ENCODE measurements around the gene MAP2K1.

MAP2K1 gene

GRCh38 chr15:66364944-66365528, 21.7 kb upstream of the MAP2K1 start:
- Histone ChIP-seq H3K27ac (ENCODE audit: low read length, poor library complexity, severe bottlenecking) (no peak overlapping the region), H3K4ac (ENCODE audit: low read depth in 1 of 2, low read length in 2 of 2) (no peak overlapping the region), H2BK5ac (ENCODE audit: low read depth, low read length, poor library complexity, severe bottlenecking) (no peak overlapping the region), H3K36me3 (ENCODE audit: control insufficient read depth in 1 of 2, insufficient read depth in 2 of 2, low read depth in 1 of 2, low read length in 2 of 2) (no peaks in the 10 kb centered on the region), H2BK12ac (ENCODE audit: low read length in 2 of 2) (no peak overlapping the region), H3K4me1 (ENCODE audit: control insufficient read depth, insufficient read depth, low read depth, low read length) (no peaks in the 10 kb centered on the region), H3K9me3 (ENCODE audit: control insufficient read depth, low read length) (no peaks in the 10 kb centered on the region), H2AFZ (ENCODE audit: low read depth, low read length) (no peak overlapping the region), H2AK5ac (ENCODE audit: low read length, severe bottlenecking) (no peak overlapping the region), H3K4me2 (ENCODE audit: low read length, poor library complexity, severe bottlenecking) (no peak overlapping the region), H3K23ac (ENCODE audit: low read length in 2 of 2) (no peak overlapping the region), H2BK15ac (ENCODE audit: low read depth, poor library complexity, severe bottlenecking) (no peak overlapping the region), H3K14ac (ENCODE audit: low read length in 2 of 2) (no peak overlapping the region), H3K18ac (ENCODE audit: low read depth in 1 of 2, low read length in 2 of 2) (no peak overlapping the region), H3K79me1 (replicated peaks; ENCODE audit: low read length, poor library complexity, severe bottlenecking) (no peaks in the 10 kb centered on the region), H3K9ac (ENCODE audit: low read length) (no peak overlapping the region), H3K4me3 (ENCODE audit: insufficient read depth in 1 of 2, low read depth in 1 of 2, low read length in 2 of 2) (no peak overlapping the region), H4K8ac (ENCODE audit: low read length) (no peak overlapping the region), H4K91ac (ENCODE audit: low read length) (no peak overlapping the region), H2BK120ac (ENCODE audit: low read depth, low read length) (no peak overlapping the region), H3K27me3 (ENCODE audit: control insufficient read depth in 1 of 2, insufficient read depth in 1 of 2, low read length in 2 of 2) (no peaks in the 10 kb centered on the region)
- WGBS: 77% methylated on average over 2 of the region's 3 CpGs
- DNase-seq: no peak

GRCh38 chr15:66369773-66370651, 16.7 kb upstream of the MAP2K1 start:
- peak overlapping the region; percentile 76 for H3K9ac ChIP-seq (ENCODE audit: low read length)
- no peak overlapping the region for H2BK5ac ChIP-seq (ENCODE audit: low read depth, low read length, poor library complexity, severe bottlenecking)
- H3K4me3 ChIP-seq (ENCODE audit: insufficient read depth in 1 of 2, low read depth in 1 of 2, low read length in 2 of 2): peak overlapping the region in 1 of 2 experiments; percentile 67
- no peaks in the 10 kb centered on the region for H3K36me3 ChIP-seq (ENCODE audit: control insufficient read depth in 1 of 2, insufficient read depth in 2 of 2, low read depth in 1 of 2, low read length in 2 of 2)
- H2BK15ac ChIP-seq (ENCODE audit: low read depth, poor library complexity, severe bottlenecking): no peak overlapping the region
- no peaks in the 10 kb centered on the region for H3K27me3 ChIP-seq (ENCODE audit: control insufficient read depth in 1 of 2, insufficient read depth in 1 of 2, low read length in 2 of 2)
- H3K9me3 ChIP-seq (ENCODE audit: control insufficient read depth, low read length): peaks cover 8% of the 10 kb centered on the region
- H3K79me1 ChIP-seq (replicated peaks; ENCODE audit: low read length, poor library complexity, severe bottlenecking): no peaks in the 10 kb centered on the region
- no peaks in the 10 kb centered on the region for H3K4me1 ChIP-seq (ENCODE audit: control insufficient read depth, insufficient read depth, low read depth, low read length)
- peak; percentile 17 for DNase-seq
- no peak overlapping the region for H3K23ac ChIP-seq (ENCODE audit: low read length in 2 of 2)
- H2AFZ ChIP-seq (ENCODE audit: low read depth, low read length): no peak overlapping the region
- H4K8ac ChIP-seq (ENCODE audit: low read length): peak overlapping the region; percentile 12
- no peak overlapping the region for H3K27ac ChIP-seq (ENCODE audit: low read length, poor library complexity, severe bottlenecking)
- H4K91ac ChIP-seq (ENCODE audit: low read length): no peak overlapping the region
- H3K4me2 ChIP-seq (ENCODE audit: low read length, poor library complexity, severe bottlenecking): no peak overlapping the region
- no peak overlapping the region for H3K18ac ChIP-seq (ENCODE audit: low read depth in 1 of 2, low read length in 2 of 2)
- H2BK12ac ChIP-seq (ENCODE audit: low read length in 2 of 2): no peak overlapping the region
- no peak overlapping the region for H2BK120ac ChIP-seq (ENCODE audit: low read depth, low read length)
- H3K14ac ChIP-seq (ENCODE audit: low read length in 2 of 2): no peak overlapping the region
- H2AK5ac ChIP-seq (ENCODE audit: low read length, severe bottlenecking): no peak overlapping the region
- WGBS: 57% methylated on average over 9 of the region's 12 CpGs
- no peak overlapping the region for H3K4ac ChIP-seq (ENCODE audit: low read depth in 1 of 2, low read length in 2 of 2)

GRCh38 chr15:66374179-66374578, 12.5 kb upstream of the MAP2K1 start:
- no peak overlapping the region for H3K9ac ChIP-seq (ENCODE audit: low read length)
- no peak overlapping the region for H2AK5ac ChIP-seq (ENCODE audit: low read length, severe bottlenecking)
- no peak overlapping the region for H2BK5ac ChIP-seq (ENCODE audit: low read depth, low read length, poor library complexity, severe bottlenecking)
- no peaks in the 10 kb centered on the region for H3K79me1 ChIP-seq (replicated peaks; ENCODE audit: low read length, poor library complexity, severe bottlenecking)
- H2AFZ ChIP-seq (ENCODE audit: low read depth, low read length): no peak overlapping the region
- H4K8ac ChIP-seq (ENCODE audit: low read length): no peak overlapping the region
- 95% methylated on average over 3 of the region's 4 CpGs for WGBS
- no peak overlapping the region for H2BK12ac ChIP-seq (ENCODE audit: low read length in 2 of 2)
- no peak overlapping the region for H3K4me3 ChIP-seq (ENCODE audit: insufficient read depth in 1 of 2, low read depth in 1 of 2, low read length in 2 of 2)
- no peak overlapping the region for H2BK15ac ChIP-seq (ENCODE audit: low read depth, poor library complexity, severe bottlenecking)
- no peak overlapping the region for H3K14ac ChIP-seq (ENCODE audit: low read length in 2 of 2)
- no peak for DNase-seq
- H3K4ac ChIP-seq (ENCODE audit: low read depth in 1 of 2, low read length in 2 of 2): no peak overlapping the region
- H4K91ac ChIP-seq (ENCODE audit: low read length): no peak overlapping the region
- H3K9me3 ChIP-seq (ENCODE audit: control insufficient read depth, low read length): peaks cover 8% of the 10 kb centered on the region
- H3K36me3 ChIP-seq (ENCODE audit: control insufficient read depth in 1 of 2, insufficient read depth in 2 of 2, low read depth in 1 of 2, low read length in 2 of 2): no peaks in the 10 kb centered on the region
- no peak overlapping the region for H2BK120ac ChIP-seq (ENCODE audit: low read depth, low read length)
- no peak overlapping the region for H3K18ac ChIP-seq (ENCODE audit: low read depth in 1 of 2, low read length in 2 of 2)
- H3K27me3 ChIP-seq (ENCODE audit: control insufficient read depth in 1 of 2, insufficient read depth in 1 of 2, low read length in 2 of 2): no peaks in the 10 kb centered on the region
- no peak overlapping the region for H3K4me2 ChIP-seq (ENCODE audit: low read length, poor library complexity, severe bottlenecking)
- no peaks in the 10 kb centered on the region for H3K4me1 ChIP-seq (ENCODE audit: control insufficient read depth, insufficient read depth, low read depth, low read length)
- no peak overlapping the region for H3K27ac ChIP-seq (ENCODE audit: low read length, poor library complexity, severe bottlenecking)
- H3K23ac ChIP-seq (ENCODE audit: low read length in 2 of 2): no peak overlapping the region

GRCh38 chr15:66378814-66379430, 7.8 kb upstream of the MAP2K1 start:
- Histone ChIP-seq H3K14ac (ENCODE audit: low read length in 2 of 2) (no peak overlapping the region), H3K4me1 (ENCODE audit: control insufficient read depth, insufficient read depth, low read depth, low read length) (no peaks in the 10 kb centered on the region), H2BK5ac (ENCODE audit: low read depth, low read length, poor library complexity, severe bottlenecking) (no peak overlapping the region), H3K4ac (ENCODE audit: low read depth in 1 of 2, low read length in 2 of 2) (no peak overlapping the region), H3K23ac (ENCODE audit: low read length in 2 of 2) (no peak overlapping the region), H3K4me2 (ENCODE audit: low read length, poor library complexity, severe bottlenecking) (no peak overlapping the region), H4K8ac (ENCODE audit: low read length) (no peak overlapping the region), H3K79me1 (replicated peaks; ENCODE audit: low read length, poor library complexity, severe bottlenecking) (no peaks in the 10 kb centered on the region), H2AK5ac (ENCODE audit: low read length, severe bottlenecking) (no peak overlapping the region), H3K18ac (ENCODE audit: low read depth in 1 of 2, low read length in 2 of 2) (no peak overlapping the region), H3K36me3 (ENCODE audit: control insufficient read depth in 1 of 2, insufficient read depth in 2 of 2, low read depth in 1 of 2, low read length in 2 of 2) (no peaks in the 10 kb centered on the region), H3K9ac (ENCODE audit: low read length) (no peak overlapping the region), H3K27ac (ENCODE audit: low read length, poor library complexity, severe bottlenecking) (no peak overlapping the region), H3K4me3 (ENCODE audit: insufficient read depth in 1 of 2, low read depth in 1 of 2, low read length in 2 of 2) (no peak overlapping the region), H2AFZ (ENCODE audit: low read depth, low read length) (no peak overlapping the region), H4K91ac (ENCODE audit: low read length) (no peak overlapping the region), H3K9me3 (ENCODE audit: control insufficient read depth, low read length) (peaks cover 4% of the 10 kb centered on the region), H2BK12ac (ENCODE audit: low read length in 2 of 2) (no peak overlapping the region), H2BK120ac (ENCODE audit: low read depth, low read length) (no peak overlapping the region), H3K27me3 (ENCODE audit: control insufficient read depth in 1 of 2, insufficient read depth in 1 of 2, low read length in 2 of 2) (no peaks in the 10 kb centered on the region), H2BK15ac (ENCODE audit: low read depth, poor library complexity, severe bottlenecking) (no peak overlapping the region)
- DNase-seq: no peak
- WGBS: 95% methylated on average over 6 of the region's 7 CpGs

Measured in mesenchymal stem cell (in vitro differentiated cells and primary cell).